ACC112 (cell line): Measurements from ENCODE around the gene PITX3.

Source experiments
- H2AFZ ChIP-seq: fragments of 200-600 bp; sonication (generic); one replicate; pipeline ENCODE4 v1.6.0; 2017; ENCODE audit warnings: antibody characterized with exemption, low read length; ENCODE audit not compliant: unreplicated experiment
- H3K27ac ChIP-seq: fragments of 200-600 bp; sonication (generic); 2 replicates; pipeline ENCODE4 v1.5.1; 2014; ENCODE audit warnings: low read depth, mild to moderate bottlenecking, antibody characterized with exemption, low read length, moderate library complexity
- H3K27me3 ChIP-seq: fragments of 200-600 bp; sonication (generic); 2 replicates; pipeline ENCODE4 v1.6.1; 2014; ENCODE audit warnings: mild to moderate bottlenecking, antibody characterized with exemption, low read length, moderate library complexity, mixed read lengths; ENCODE audit not compliant: insufficient read depth
- H3K36me3 ChIP-seq: fragments of 200-600 bp; sonication (generic); 2 replicates; pipeline ENCODE4 v1.6.1; 2016; ENCODE audit warnings: mild to moderate bottlenecking, antibody characterized with exemption, low read length, moderate library complexity, mixed read lengths; ENCODE audit not compliant: insufficient read depth
- H3K4me1 ChIP-seq: fragments of 200-600 bp; sonication (generic); one replicate; pipeline ENCODE4 v1.6.1; 2016; ENCODE audit warnings: low read length, mixed read lengths; ENCODE audit not compliant: insufficient read depth, unreplicated experiment, control insufficient read depth
- H3K4me3 ChIP-seq: fragments of 200-600 bp; sonication (generic); 2 replicates; pipeline ENCODE4 v1.5.1; 2014; ENCODE audit warnings: mild to moderate bottlenecking, low read depth, low read length
- H3K79me2 ChIP-seq: fragments of 200-600 bp; sonication (generic); one replicate; pipeline ENCODE4 v1.6.0; 2016; ENCODE audit warnings: low read length; ENCODE audit not compliant: control insufficient read depth, unreplicated experiment, insufficient read depth

Gene PITX3

DNA sequence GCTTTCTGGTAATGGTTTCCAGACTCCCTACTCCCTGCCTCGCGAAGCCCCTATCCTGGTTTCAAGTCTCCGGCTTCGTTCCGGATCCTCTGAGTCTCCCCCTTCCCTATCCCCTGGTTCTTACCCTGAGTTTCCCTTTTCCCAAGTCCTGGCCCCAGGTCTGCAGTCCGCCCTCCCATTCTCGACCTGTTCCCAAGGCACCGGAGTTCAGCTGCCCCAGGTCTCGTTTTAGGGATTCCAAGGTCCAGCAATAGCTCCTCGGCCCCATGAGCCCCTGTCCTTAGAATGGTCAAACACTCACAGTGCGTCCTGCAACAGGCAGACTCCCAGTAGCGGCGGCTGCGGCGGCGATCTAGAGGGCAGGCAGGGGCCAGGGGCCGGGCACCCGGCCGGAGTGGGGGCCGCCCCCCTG, 274 bp downstream of the PITX3 start:
- Histone ChIP-seq H3K27me3 (peaks cover 7% of the 10 kb centered on the region; the same call in 1 of the 2 replicates), H3K4me1 (peaks cover 24% of the 10 kb centered on the region), H3K4me3 (peak overlapping the region; percentile 77), H3K27ac (no peak overlapping the region), H3K36me3 (no peaks in the 10 kb centered on the region), H3K79me2 (peaks cover 5% of the 10 kb centered on the region), H2AFZ (no peak overlapping the region)

DNA sequence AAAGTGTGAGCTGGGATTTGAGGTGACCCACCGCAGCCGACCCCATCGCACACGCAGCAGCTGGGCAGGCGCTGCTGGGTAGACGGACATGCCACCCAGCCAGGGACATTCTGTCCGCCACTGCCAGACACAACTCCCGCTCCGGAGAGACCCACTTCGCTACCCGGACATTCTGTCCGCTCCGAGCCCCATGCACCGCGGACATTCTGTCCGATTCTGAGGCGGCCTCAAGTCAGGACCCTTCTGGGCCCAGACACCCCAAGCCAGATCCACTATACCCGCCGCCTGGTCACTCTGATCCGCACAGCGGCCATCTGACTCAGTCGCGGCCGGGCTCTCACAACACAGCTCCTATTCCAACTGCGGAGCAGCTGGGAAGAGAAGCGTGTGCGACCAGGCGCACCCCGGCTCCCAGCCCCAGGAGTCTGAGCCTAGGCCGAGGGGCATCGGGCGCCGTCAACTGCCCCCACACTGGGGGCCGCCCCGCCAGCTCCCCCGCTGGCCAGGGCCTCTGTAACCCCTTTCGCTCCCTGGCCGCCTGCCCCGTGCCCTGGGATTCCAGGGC, 763 bp downstream of the PITX3 start:
- Histone ChIP-seq H2AFZ (no peak overlapping the region), H3K4me1 (peaks cover 29% of the 10 kb centered on the region), H3K4me3 (peak overlapping the region; percentile 77), H3K27me3 (peaks cover 7% of the 10 kb centered on the region; the same call in 1 of the 2 replicates), H3K79me2 (no peaks in the 10 kb centered on the region), H3K36me3 (no peaks in the 10 kb centered on the region), H3K27ac (no peak overlapping the region)

DNA sequence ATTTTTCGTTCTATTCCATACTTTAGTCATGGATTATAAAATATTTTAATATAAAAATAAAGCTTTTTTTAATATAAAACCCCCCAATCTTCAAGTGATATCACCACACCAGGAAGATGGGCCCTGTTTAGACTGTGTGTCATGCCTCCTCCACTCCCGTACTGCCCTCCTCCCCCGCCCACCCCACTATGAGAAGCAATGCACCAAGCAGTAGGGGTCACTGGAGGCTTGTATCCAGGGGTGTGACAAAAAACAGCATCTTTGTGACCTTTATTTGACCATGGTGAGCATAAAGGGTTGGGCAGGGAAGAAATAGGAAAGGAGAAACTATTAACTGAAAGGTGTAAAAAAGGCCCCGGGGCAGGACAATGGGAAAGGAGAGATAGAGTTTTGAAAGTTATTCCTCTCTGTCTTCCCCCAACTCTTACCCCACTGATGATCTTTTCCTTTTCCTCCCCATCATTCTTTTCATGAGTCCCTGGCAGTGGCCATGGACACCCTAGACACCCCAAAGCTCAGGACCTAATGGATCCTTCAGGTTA, 3.5 kb downstream of the PITX3 start:
- Histone ChIP-seq H3K27me3 (peaks cover 7% of the 10 kb centered on the region; the same call in 1 of the 2 replicates), H2AFZ (no peak overlapping the region), H3K79me2 (no peaks in the 10 kb centered on the region), H3K4me3 (no peak overlapping the region), H3K4me1 (peaks cover 17% of the 10 kb centered on the region), H3K36me3 (no peaks in the 10 kb centered on the region), H3K27ac (no peak overlapping the region)

DNA sequence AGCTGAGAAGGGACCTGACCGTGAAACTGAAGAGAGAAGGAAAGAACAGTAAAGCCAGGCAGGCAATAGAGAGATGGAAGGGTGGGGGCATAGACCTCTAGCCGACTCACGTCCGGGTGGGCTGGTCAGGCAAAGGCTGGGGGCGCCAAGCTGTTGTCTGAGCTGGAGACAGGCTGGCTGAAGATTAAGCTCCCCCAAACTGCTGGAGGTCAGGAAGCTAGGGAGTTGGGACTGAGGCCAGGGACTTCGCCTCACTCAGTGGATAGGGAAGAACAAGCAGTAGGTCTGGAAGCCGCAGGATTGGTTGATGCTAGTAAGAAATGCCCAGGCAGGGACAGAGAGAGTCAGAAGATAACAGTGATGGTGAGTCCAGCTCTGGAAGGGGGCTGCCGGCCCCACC, 5.3 kb downstream of the PITX3 start:
- Histone ChIP-seq H3K79me2 (no peaks in the 10 kb centered on the region), H3K4me3 (no peak overlapping the region)

DNA sequence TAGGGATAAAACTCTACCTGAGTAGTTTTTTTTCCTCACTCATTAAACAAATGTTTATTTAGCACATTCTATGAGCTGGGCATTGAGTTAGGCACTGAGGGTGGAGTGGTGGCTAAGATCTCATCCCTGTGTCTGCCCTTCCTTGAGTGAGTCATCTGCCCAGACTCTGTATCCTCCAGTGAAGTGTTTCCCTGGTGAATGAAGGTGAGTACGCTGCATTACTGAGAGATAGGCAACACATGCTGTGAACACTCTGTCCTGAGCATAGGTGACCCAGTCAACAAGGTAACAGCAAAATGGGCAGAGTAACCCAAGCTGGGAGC, 5.8 kb downstream of the PITX3 start:
- Histone ChIP-seq H3K79me2 (no peaks in the 10 kb centered on the region), H3K4me3 (no peak overlapping the region), H3K4me1 (peaks cover 10% of the 10 kb centered on the region), H3K36me3 (no peaks in the 10 kb centered on the region), H2AFZ (no peak overlapping the region), H3K27ac (no peak overlapping the region), H3K27me3 (peaks cover 5% of the 10 kb centered on the region; the same call in 1 of the 2 replicates)

More for the DNA sequence above, 5.3 kb downstream of the PITX3 start:
- Histone ChIP-seq H3K27ac (no peak overlapping the region), H3K36me3 (no peaks in the 10 kb centered on the region), H3K4me1 (peaks cover 10% of the 10 kb centered on the region), H2AFZ (no peak overlapping the region), H3K27me3 (peaks cover 7% of the 10 kb centered on the region; the same call in 1 of the 2 replicates)

DNA sequence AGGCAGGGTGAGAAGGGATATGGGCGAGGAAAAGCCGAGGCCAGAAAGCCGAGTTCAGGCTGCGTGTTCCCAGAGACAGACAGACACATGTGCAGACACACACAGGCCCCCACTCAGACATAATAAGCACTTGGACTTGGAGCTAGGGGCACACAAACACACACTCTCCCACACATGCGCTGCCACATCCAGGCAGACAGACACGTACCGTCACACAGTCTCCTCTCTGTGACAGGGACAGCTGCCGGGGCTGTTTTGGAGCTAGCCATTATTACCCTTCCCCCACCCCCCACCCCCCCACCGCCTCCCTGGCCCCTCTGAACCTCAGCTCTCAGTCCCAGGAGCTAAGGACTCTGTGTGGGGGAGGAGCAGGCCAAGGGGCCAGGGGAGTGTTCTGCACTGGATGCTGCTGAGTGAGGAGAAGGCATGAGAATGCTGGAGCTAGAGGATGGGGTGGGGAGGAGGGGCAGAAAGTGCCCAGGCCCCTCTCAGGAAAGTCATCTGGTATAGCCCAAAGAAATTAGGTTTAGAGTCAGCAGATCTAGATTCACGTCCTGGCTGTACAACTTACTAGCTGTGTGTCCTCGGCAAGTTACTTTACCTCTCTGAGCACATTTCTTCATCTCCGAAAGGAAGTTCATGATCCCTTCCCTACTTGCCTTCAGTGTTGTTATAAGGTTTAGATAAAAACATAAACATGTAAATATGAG, 6.3 kb downstream of the PITX3 start:
- Histone ChIP-seq H3K27me3 (no peaks in the 10 kb centered on the region), H3K27ac (no peak overlapping the region), H3K36me3 (no peaks in the 10 kb centered on the region)

DNA sequence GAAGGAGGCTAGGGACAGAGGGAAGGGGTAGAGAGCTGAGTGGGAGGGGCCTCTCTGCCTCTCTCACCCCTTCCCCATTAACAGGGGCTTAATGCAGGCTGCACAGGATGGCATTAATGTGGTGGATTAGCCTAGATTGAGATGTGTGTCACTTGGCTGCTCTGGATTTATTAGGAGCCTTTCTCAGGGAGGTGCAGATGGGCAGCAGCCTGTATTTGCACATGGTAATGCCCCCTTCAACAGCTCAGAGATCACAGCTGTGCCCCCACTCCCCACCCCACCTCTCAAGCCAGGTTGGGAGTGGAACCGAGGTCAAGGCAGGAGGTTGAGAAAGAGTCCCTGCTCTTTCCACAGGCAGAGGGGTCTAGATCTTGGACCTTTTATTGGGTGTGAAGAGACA, 7.3 kb downstream of the PITX3 start:
- no peak overlapping the region for H2AFZ ChIP-seq
- no peaks in the 10 kb centered on the region for H3K36me3 ChIP-seq
- no peaks in the 10 kb centered on the region for H3K27me3 ChIP-seq
- H3K79me2 ChIP-seq = no peaks in the 10 kb centered on the region
- no peak overlapping the region for H3K27ac ChIP-seq
- no peak overlapping the region for H3K4me3 ChIP-seq
- peaks cover 10% of the 10 kb centered on the region for H3K4me1 ChIP-seq

More for the DNA sequence above, 6.3 kb downstream of the PITX3 start:
- Histone ChIP-seq H3K79me2 (no peaks in the 10 kb centered on the region), H3K4me3 (no peak overlapping the region), H3K4me1 (peaks cover 10% of the 10 kb centered on the region), H2AFZ (no peak overlapping the region)

DNA sequence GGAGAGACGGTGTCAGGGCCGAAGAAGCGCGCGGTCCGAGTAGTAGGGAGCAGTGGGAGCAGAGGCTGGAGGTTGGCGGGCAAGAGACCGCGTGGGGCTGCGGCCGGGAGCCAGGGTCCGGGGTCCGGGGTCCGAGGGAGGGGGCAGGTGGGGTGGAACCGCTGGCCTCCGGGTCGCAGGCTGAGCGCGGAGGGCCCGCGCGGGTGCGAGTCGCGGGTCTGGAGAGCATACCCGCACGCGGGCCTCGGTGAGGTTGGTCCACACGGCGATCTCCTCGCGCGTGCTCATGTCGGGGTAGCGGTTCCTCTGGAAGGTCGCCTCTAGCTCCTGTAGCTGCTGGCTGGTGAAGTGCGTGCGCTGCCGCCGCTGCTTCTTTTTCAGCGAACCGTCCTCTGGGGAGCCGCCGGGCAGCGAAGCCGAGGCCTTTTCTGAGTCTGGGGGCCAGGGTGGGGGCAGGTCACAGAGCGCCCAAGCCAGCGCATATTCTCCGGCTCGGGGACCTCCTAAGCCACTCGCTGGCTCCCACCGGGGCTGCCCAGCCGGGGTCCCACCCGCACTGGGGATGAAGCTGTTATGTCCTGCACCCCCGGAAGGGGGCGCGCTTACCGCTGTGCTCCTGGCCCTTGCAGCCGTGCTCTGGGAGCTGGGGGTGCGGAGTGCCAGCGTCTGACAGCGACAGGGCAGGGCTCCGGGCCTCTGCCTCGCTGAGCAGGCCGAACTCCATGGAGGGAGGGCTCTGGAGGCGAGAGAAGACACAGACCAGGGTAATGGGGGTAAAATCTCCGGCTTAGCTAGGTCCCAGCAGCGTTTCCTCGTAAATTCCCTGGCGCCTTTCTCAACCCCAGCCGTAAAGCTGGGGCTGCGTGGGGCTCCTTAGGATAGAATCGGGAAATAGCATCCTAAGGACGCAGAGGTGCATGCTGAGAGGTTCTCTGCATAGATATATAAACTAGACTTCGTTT, 9.7 kb downstream of the PITX3 start:
- Histone ChIP-seq H2AFZ (peak overlapping the region; percentile 71), H3K36me3 (no peaks in the 10 kb centered on the region), H3K4me1 (peaks cover 17% of the 10 kb centered on the region), H3K27ac (no peak overlapping the region), H3K4me3 (peak overlapping the region; percentile 77), H3K79me2 (no peaks in the 10 kb centered on the region), H3K27me3 (no peaks in the 10 kb centered on the region)

DNA sequence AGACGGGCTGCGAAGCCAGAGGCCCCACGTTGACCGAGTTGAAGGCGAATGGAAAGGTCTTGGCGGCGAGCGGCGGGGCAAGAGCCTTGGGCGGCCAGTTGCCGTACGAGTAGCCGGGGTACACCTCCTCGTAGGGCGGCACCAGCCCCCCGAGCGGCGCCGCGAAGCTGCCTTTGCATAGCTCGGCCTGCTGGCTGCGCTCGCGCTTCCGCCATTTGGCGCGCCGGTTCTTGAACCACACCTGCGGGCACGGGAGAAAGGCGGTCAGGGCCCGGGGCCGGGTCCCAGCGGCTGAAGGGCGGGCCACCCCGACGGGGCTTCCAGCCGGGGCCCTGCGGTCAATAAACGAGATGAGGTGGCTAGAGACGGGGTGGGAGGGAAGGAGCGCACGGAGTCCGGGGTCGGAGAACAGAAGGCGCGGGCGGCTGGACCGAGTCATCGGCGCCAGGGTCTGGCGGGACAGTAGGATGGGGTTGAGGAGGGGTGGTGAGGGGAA, 10.4 kb downstream of the PITX3 start:
- Histone ChIP-seq H3K4me3 (peak overlapping the region; percentile 77), H2AFZ (peak overlapping the region; percentile 71), H3K4me1 (peaks cover 19% of the 10 kb centered on the region), H3K79me2 (no peaks in the 10 kb centered on the region), H3K27ac (no peak overlapping the region), H3K27me3 (no peaks in the 10 kb centered on the region), H3K36me3 (no peaks in the 10 kb centered on the region)

DNA sequence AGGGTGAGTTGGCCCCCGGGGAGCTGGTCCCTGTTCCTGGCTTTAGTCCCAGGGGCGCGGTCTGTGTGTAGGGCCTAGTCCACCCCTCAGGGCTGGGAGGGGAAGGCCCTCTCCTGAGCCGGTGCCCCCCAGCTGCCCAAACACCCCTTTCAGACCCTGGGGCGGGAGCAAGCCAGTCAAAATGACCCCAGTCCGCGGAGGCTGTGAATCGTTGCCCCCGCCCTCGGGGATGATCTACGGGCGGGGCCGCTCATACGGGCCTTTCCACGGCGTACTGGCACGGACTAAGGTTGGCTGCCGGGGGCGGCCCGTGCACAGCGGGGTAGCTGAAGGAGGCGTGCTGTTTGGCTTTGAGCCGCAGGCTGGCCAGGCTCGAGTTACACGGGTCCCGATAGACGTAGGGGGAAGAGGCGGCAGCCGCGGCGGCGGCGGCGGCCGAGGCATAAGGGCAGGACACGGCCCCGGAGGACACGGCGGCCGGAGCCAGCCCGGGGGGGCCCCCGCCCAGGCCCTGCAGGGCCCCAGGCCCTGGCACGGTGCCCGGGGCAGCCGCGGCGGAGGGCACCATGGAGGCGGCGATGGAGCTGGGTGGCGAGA, 10.9 kb downstream of the PITX3 start:
- Histone ChIP-seq H3K4me1 (peaks cover 19% of the 10 kb centered on the region), H3K36me3 (no peaks in the 10 kb centered on the region), H3K27ac (peak overlapping the region; percentile 11; the same call in 1 of the 2 replicates), H2AFZ (peak overlapping the region; percentile 71), H3K79me2 (no peaks in the 10 kb centered on the region), H3K4me3 (peak overlapping the region; percentile 77), H3K27me3 (no peaks in the 10 kb centered on the region)
